Embryonic facial prominence (tissue), 1 donor: ENCODE results near the gene NOTCH2.
A peak's percentile ranks its signal among the peaks of the same experiment; 100 is the strongest.

Experiments
- DNase-seq: peaks from one replicate; pipeline ENCODE4 v3.0.0-alpha.2; 2016; ENCODE audit errors: extremely low spot score

The NOTCH2 gene

DNA sequence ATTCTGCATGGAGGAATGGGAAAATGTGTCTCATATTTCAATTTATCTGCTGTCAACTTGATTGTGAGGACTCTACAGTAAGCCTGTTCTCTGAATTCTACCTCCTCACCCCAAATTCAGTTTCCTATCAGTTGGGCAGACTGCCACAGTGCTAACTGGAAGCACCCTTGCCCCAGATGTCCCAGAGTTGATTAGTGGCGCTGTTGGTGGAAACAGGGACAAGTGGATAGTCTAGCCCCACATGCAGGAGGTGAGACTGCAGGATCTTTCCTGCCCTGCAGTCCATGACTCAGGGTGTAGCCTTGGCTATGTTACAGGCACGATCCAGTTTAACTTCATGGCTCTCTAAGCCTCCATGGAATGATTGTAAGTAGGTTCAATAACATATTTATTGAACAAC is 195.3 kb downstream of the NOTCH2 start:
- no peak for DNase-seq

DNA sequence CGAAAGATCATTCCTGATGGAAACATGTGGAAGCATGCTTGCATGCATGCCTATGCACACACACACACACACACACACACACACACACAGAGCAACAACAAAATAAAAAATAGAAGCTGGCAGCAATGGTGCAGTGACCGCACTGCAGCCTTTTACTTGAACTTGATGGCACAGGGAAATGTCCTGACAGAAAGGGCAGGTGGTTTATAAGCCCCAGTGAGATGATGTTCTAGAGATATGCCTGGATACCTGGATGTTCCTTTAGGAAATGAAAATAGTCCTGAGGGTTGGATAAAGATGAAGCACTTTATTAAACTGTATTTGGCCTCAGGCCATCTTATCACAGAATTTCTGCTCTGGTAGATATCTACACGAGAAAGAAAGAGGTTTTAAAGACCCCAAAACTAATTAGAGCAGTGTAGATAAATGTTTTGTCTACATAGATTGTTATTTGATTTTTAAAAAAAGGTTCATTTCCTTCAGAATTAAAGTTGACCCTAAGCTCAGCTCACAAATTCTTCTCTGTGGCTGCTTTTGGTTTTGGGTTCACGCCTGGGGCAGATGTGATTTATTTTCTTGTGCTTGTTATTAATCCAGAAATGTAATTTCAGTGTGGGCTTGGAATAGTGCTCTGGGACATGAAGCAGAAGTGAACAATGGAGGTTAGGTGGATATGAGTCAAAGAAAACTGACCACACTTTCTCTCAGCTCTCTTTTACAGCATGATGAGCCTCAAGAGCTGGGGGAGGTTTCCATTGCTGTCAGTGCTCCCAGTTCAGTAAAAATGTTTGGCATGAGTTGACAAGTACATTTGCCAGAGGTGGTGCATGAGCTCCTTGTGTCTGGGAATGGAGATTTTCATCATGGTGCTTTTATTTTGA is 196.1 kb downstream of the NOTCH2 start:
- no peak for DNase-seq

DNA sequence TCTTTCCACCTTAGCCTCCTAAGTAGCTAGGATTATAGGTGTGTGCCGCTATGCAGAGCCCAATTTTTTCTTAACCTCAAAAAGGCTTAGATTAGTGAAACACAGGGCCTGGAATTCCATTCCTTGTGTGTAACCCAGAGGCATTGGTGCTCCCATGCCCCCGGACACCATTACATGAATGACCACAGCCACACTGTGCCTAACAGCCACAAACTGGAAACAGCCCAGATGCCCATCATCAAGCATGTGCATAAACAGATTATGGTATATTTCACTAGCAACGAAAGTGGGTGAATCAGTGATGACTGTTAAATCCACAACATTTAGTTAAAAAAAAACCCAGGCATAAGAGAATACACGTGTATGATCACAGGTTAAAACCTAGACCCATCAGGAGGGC is 197.6 kb downstream of the NOTCH2 start:
- no peak for DNase-seq

DNA sequence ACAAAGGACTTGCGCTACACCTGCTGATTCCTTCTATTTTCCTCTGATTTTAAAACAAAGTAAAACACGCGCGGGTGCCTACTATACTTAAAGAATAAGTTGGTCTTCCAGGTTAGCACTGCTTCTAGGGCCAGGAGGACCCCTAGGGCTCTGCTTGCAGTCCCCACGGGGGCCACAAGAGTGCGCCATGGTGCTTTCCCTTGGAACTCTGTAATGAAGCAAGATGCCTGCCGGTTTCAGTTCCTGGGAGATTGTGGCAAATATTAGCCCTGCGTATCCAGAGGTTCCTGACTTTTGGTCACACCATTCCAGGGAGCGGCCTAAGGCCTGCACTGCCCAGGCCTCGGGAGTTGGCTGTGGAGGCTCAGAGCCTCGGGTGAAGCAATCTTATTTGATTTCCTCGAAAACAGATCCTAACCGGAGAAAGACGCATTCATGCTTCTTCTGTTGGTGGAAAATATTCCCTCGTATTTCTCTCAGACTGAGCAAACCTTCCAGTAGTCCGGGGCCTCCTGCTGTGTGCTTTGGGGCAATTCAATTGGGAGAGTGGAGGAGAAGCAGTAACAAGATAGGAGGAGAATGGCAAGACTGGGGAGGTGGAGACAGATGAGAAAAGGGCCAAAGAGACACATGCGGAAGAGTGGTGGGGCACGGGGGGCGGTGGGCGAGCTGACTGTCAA is 198.4 kb downstream of the NOTCH2 start:
- peak; percentile 42 for DNase-seq

DNA sequence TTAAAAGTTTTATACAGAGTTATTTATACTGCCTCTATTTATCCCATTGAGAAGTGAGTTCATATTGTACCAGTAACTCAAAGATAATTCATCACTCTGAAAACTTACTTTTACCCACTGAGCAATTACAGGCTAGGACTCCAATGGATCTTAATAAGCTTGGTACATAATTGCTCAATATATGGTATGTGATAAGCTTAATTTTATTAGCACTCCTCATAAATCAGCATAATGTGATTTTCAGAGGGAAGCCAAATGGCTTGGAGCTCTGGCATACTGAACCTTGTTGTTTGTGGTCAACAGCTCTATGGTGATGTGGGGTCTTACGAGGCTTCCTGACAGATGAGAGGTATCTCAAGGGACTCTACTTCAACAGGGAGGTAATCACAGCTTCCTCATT is 199.5 kb downstream of the NOTCH2 start:
- no peak for DNase-seq

DNA sequence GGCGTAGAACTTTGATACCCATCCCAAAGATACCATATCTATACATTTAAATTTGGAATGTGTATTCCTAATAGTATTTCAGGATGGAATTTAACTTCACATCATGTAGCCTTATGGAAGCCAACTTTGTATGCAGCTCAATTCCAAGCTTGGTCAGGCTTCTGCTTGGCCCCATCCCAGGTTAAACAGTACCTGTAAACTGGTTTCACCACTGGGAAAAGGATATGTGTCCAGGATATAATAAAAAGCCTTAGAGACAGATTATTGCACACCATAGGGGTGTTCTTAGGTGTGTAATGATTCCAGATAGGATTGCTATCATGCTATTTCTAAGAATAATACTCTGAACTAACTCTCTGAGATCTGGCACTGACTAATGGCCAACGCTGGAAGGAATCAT is 201.3 kb downstream of the NOTCH2 start:
- DNase-seq, result no peak

DNA sequence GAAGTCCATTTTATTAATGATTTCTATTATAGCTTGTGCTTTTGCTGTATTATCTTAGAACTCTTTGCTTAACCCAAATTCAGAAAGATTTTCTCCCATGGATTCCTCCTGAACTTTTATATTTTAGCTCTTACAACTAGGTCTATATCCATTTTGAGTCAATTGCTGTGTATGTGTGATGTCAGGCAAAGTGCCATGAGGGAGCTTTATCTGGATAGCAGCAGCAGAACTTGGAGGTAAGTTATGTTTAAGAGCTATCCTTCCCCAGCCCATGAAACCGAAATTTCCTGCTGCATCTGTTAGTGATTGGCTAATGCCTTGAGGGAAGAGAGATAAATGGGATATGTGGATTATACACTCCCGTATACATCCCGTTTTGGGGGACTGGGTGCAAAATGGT is 203.0 kb downstream of the NOTCH2 start:
- DNase-seq, result no peak

DNA sequence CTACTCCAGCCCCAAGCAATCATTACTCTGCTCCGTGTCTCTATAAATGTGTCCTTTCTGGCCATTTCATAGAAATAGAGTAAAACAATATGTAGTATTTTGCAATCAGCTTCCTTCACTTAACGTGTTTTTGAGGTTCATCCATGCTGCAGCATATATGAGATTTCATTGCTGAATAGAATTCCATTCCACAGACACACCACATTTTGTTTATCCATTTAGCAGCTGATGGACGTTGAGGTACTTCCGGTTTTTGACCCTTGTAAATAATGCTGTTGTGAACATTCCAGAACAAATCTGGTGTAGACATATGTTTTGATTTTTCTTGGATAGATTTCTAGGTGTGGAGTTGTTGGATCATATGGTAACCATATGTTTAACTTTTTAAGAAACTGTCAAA is 203.8 kb downstream of the NOTCH2 start:
- DNase-seq, result no peak

DNA sequence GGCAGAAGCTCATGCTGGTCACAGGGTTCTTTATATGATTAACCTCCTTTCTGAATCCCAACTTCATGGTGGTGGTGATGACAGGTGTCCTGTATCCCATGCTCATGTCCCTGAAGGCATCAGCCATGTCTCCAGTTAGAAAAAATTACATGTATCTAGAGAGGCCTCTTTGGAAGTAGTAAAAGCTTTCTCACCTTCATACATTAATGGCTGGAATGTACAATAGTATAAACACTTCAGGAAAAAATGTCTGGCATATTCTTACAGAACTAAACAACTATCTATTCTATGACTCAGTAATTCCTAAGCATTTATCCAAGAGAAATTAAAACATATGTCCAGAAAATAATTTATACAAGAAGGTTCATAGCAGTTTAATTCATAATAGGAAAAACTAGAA is 207.2 kb downstream of the NOTCH2 start:
- no peak for DNase-seq
